ENCODE results near the gene WDR35.

GRCh38 chr2:19989667-19990415 lies at the start of gene WDR35:
- TF ChIP-seq CTCF (IDR thresholded peaks at IDR 0.05) (no peak), POLR2A (IDR thresholded peaks at IDR 0.05) (no peak)

Measured in testis (tissue), 2 donors.